ENCODE data around the gene AKT1S1. TPM values are rescaled to one million over a fixed set of nuclear protein-coding genes. Genes with fewer than 3 reads are reported as not detected.

AKT1S1 gene
- total and polyA plus RNA-seq, 2 of the 13 experiments (the other 11 are each of a cell fraction or from before 2014, with no cell fraction given): 13.5 to 27.8 TPM

DNA sequence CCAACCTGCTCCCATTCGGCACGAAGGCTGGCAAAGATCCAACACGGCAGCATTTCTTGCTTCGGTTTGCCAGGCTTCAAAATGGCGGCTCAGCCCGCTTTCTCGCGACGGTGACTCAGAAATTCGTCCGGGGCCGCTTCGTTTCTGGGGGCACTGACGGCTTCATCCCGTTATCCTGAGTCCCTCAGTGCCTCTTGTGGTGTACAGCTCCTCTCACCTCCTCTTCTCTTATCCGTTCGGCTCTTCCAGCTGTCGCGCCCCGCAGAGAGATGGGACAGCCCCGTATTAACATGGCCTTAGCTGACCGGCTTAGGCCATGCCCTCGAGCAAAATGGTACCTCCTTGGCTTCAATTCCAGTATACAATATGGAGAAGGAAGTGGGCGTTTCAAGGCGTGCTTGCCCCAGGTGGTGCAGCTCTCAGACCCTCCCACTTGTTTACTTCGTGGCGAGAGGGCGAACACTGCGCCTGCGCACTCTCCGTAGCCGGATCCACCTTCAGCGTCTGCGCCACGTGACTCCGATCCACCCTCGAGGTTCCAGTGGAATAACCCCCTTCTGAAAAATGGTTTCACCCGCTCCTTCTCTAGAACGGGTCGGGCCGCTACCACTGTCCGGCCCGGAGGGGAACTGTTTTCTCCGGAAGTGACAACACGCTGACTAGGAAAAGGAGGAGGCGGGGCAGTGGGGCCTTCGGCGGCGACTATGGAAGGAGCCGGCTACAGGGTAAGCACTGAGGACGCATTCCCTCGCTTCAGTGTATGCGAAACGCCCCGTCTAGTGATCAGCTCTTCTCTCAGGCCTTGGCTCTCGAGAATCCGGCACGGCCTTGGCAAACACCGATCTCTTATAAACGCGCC, at the start of gene AKT1S1, which contains the start of gene TBC1D17 (continued):
- peak; percentile 77 for TF ChIP-seq SP5 (CRISPR knock-in tag; IDR thresholded peaks at IDR 0.05; ENCODE audit: borderline replicate concordance, low read depth)
- TF ChIP-seq, protein P1, sequence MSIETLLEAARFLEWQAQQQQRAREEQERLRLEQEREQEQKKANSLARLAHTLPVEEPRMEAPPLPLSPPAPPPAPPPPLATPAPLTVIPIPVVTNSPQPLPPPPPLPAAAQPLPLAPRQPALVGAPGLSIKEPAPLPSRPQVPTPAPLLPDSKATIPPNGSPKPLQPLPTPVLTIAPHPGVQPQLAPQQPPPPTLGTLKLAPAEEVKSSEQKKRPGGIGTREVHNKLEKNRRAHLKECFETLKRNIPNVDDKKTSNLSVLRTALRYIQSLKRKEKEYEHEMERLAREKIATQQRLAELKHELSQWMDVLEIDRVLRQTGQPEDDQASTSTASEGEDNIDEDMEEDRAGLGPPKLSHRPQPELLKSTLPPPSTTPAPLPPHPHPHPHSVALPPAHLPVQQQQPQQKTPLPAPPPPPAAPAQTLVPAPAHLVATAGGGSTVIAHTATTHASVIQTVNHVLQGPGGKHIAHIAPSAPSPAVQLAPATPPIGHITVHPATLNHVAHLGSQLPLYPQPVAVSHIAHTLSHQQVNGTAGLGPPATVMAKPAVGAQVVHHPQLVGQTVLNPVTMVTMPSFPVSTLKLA (IDR thresholded peaks at IDR 0.05): peak; percentile 96
- TF ChIP-seq PITX1 (CRISPR knock-in tag; IDR thresholded peaks at IDR 0.05): no peak; the same call in 1 of the 2 replicates
- TF ChIP-seq, protein P2, sequence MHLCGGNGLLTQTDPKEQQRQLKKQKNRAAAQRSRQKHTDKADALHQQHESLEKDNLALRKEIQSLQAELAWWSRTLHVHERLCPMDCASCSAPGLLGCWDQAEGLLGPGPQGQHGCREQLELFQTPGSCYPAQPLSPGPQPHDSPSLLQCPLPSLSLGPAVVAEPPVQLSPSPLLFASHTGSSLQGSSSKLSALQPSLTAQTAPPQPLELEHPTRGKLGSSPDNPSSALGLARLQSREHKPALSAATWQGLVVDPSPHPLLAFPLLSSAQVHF (CRISPR knock-in tag; IDR thresholded peaks at IDR 0.05): no peak
- no peak for TF ChIP-seq BORCS8-MEF2B (CRISPR knock-in tag; IDR thresholded peaks at IDR 0.05)
- peak; percentile 39; the same call in 1 of the 2 replicates for TF ChIP-seq NFYB (CRISPR knock-in tag; IDR thresholded peaks at IDR 0.05)
- TF ChIP-seq SIX1 (CRISPR knock-in tag; IDR thresholded peaks at IDR 0.05; ENCODE audit: borderline replicate concordance): no peak; the same call in 1 of the 2 replicates
- no peak for TF ChIP-seq MAFG (CRISPR knock-in tag; IDR thresholded peaks at IDR 0.05)
- no peak for TF ChIP-seq ZNF766 (CRISPR knock-in tag; IDR thresholded peaks at IDR 0.05; ENCODE audit: borderline replicate concordance)
- no peak for TF ChIP-seq NPAS2 (CRISPR knock-in tag; IDR thresholded peaks at IDR 0.05; ENCODE audit: borderline replicate concordance)
- TF ChIP-seq MXD4 (CRISPR knock-in tag; IDR thresholded peaks at IDR 0.05): peak; percentile 32; the same call in 1 of the 2 replicates
- no peak for TF ChIP-seq NRL (CRISPR knock-in tag; IDR thresholded peaks at IDR 0.05; ENCODE audit: borderline replicate concordance)
- no peak for TF ChIP-seq MATR3 (CRISPR knock-in tag; IDR thresholded peaks at IDR 0.05)
- TF ChIP-seq ZC3H13 (CRISPR knock-in tag; IDR thresholded peaks at IDR 0.05): no peak
- TF ChIP-seq, protein P3, sequence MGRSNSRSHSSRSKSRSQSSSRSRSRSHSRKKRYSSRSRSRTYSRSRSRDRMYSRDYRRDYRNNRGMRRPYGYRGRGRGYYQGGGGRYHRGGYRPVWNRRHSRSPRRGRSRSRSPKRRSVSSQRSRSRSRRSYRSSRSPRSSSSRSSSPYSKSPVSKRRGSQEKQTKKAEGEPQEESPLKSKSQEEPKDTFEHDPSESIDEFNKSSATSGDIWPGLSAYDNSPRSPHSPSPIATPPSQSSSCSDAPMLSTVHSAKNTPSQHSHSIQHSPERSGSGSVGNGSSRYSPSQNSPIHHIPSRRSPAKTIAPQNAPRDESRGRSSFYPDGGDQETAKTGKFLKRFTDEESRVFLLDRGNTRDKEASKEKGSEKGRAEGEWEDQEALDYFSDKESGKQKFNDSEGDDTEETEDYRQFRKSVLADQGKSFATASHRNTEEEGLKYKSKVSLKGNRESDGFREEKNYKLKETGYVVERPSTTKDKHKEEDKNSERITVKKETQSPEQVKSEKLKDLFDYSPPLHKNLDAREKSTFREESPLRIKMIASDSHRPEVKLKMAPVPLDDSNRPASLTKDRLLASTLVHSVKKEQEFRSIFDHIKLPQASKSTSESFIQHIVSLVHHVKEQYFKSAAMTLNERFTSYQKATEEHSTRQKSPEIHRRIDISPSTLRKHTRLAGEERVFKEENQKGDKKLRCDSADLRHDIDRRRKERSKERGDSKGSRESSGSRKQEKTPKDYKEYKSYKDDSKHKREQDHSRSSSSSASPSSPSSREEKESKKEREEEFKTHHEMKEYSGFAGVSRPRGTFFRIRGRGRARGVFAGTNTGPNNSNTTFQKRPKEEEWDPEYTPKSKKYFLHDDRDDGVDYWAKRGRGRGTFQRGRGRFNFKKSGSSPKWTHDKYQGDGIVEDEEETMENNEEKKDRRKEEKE (IDR thresholded peaks at IDR 0.05): no peak
- no peak for TF ChIP-seq ZNF567 (CRISPR knock-in tag; IDR thresholded peaks at IDR 0.05; ENCODE audit: borderline replicate concordance)
- peak; percentile 95 for TF ChIP-seq ZFX (CRISPR knock-in tag; IDR thresholded peaks at IDR 0.05; ENCODE audit: low read depth)
- TF ChIP-seq, protein P4, sequence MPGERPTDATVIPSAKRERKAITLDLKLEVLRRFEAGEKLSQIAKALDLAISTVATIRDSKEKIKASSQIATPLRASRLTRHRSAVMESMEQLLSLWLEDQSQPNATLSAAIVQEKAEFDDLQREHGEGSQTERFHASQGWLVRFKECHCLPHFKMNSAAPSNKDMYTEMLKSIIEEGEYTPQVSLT (CRISPR knock-in tag; IDR thresholded peaks at IDR 0.05; ENCODE audit: borderline replicate concordance, low read depth): no peak
- no peak for TF ChIP-seq SUZ12 (IDR thresholded peaks at IDR 0.05; ENCODE audit: low read depth, low read length)
- no peak for TF ChIP-seq NFKBIZ (CRISPR knock-in tag; IDR thresholded peaks at IDR 0.05)
- TF ChIP-seq ZNF839 (CRISPR knock-in tag; IDR thresholded peaks at IDR 0.05; ENCODE audit: borderline replicate concordance): no peak
- TF ChIP-seq ZNF121 (CRISPR knock-in tag; IDR thresholded peaks at IDR 0.05): no peak
- no peak for TF ChIP-seq ZNF674 (CRISPR knock-in tag; IDR thresholded peaks at IDR 0.05; ENCODE audit: low read depth)
- TF ChIP-seq SP2 (CRISPR knock-in tag; IDR thresholded peaks at IDR 0.05): peak; percentile 61; the same call in 1 of the 2 replicates
- TF ChIP-seq, protein P5, sequence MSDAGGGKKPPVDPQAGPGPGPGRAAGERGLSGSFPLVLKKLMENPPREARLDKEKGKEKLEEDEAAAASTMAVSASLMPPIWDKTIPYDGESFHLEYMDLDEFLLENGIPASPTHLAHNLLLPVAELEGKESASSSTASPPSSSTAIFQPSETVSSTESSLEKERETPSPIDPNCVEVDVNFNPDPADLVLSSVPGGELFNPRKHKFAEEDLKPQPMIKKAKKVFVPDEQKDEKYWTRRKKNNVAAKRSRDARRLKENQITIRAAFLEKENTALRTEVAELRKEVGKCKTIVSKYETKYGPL (CRISPR knock-in tag; IDR thresholded peaks at IDR 0.05): no peak
